MCF 10A (cell line): Measurements from ENCODE around the gene REG3A. TPM values are rescaled to one million over a fixed set of nuclear protein-coding genes. Genes with fewer than 3 reads are reported as not detected.

Experiments
- BruUV-seq: library from RNA; stranded (reverse); fragments of 400-500 nt; replicated peaks from 2 replicates; lab custom pipeline; 2021; lab: Mats Ljungman, UMichigan
- CTCF ChIA-PET: fragments of 300-600 bp; sonication (Branson Sonifier 250); formaldehyde crosslinking; extraction: SDS; loops from one replicate; lab custom pipeline; 2021; ENCODE audit warnings: antibody characterized with exemption, inconsistent platforms; lab: Yijun Ruan, JAX
- POLR2A ChIA-PET: fragments of 300-600, 350-650 bp; sonication (Branson Sonifier 250); formaldehyde crosslinking; extraction: SDS; loops from one replicate; lab custom pipeline; 2020; ENCODE audit warnings: antibody characterized with exemption, inconsistent platforms; lab: Yijun Ruan, JAX
- DNase-seq: peaks from one replicate; pipeline ENCODE4 v3.0.0-alpha.2; 2018; ENCODE audit not compliant: unreplicated experiment
- H3K27ac Mint-ChIP-seq: one replicate; pipeline ENCODE4 v1.8.0; 2022; ENCODE audit warnings: mild to moderate bottlenecking, low read depth, mixed read lengths; ENCODE audit not compliant: unreplicated experiment
- H3K27me3 Mint-ChIP-seq: one replicate; pipeline ENCODE4 v1.8.0; 2022; ENCODE audit warnings: mixed read lengths; ENCODE audit not compliant: insufficient read depth, unreplicated experiment
- H3K36me3 Mint-ChIP-seq: one replicate; pipeline ENCODE4 v1.8.0; 2022; ENCODE audit warnings: mild to moderate bottlenecking, moderate library complexity, mixed read lengths; ENCODE audit not compliant: insufficient read depth, unreplicated experiment
- H3K4me1 Mint-ChIP-seq: one replicate; pipeline ENCODE4 v1.8.0; 2022; ENCODE audit warnings: mixed read lengths; ENCODE audit not compliant: insufficient read depth, unreplicated experiment
- H3K4me3 Mint-ChIP-seq: one replicate; pipeline ENCODE4 v1.8.0; 2022; ENCODE audit warnings: mild to moderate bottlenecking, moderate library complexity, mixed read lengths; ENCODE audit not compliant: unreplicated experiment
- H3K9me3 Mint-ChIP-seq: one replicate; pipeline ENCODE4 v1.8.0; 2022; ENCODE audit warnings: mixed read lengths; ENCODE audit not compliant: unreplicated experiment
- intact Hi-C: fragments of 100-400 bp; cut with micrococcal nuclease; formaldehyde crosslinking; loops from 2 replicates; pipeline ENCODE4 v1.14.1; 2022
- total RNA-seq: library from RNA; stranded (reverse); gene quantifications from 2 replicates; pipeline ENCODE4 v1.2.3, GENCODE V29; 2022
- TF ChIP-seq, protein P1 (sequence below): fragments of 200-600 bp; IDR thresholded peaks from one replicate; pipeline ENCODE4 v1.8.0; 2022; ENCODE audit warnings: antibody characterized with exemption, mild to moderate bottlenecking; ENCODE audit not compliant: unreplicated experiment

Gene REG3A
- total RNA-seq, 1 experiment from 2014 or later, result not detected

DNA sequence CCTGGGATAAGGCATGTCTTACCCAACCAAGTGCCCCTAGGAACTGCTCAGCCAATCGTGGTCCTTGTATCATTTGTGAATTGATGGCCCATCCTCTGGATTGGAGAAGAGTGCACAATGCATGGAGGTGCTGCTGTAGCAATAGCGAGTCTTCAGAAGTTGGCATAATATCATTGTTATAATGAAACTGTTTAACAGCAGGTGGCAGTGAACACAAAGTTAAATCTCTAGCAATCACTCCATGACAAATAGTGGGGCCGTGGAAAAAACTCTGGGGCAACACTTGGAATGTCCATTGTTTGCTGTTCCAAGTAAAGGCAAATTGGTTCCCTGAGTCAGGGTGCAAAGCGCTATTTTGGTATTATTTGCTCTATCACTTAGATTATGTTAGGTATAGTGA is 27.9 kb downstream of the REG3A start:
- Mint-ChIP-seq H3K36me3 (no peaks in the 10 kb centered on the region), H3K9me3 (peaks cover 17% of the 10 kb centered on the region), H3K27me3 (no peaks in the 10 kb centered on the region), H3K4me3 (no peak overlapping the region), H3K27ac (no peak overlapping the region), H3K4me1 (no peaks in the 10 kb centered on the region)
- CTCF ChIA-PET, result no interaction called here
- TF ChIP-seq, protein P1, sequence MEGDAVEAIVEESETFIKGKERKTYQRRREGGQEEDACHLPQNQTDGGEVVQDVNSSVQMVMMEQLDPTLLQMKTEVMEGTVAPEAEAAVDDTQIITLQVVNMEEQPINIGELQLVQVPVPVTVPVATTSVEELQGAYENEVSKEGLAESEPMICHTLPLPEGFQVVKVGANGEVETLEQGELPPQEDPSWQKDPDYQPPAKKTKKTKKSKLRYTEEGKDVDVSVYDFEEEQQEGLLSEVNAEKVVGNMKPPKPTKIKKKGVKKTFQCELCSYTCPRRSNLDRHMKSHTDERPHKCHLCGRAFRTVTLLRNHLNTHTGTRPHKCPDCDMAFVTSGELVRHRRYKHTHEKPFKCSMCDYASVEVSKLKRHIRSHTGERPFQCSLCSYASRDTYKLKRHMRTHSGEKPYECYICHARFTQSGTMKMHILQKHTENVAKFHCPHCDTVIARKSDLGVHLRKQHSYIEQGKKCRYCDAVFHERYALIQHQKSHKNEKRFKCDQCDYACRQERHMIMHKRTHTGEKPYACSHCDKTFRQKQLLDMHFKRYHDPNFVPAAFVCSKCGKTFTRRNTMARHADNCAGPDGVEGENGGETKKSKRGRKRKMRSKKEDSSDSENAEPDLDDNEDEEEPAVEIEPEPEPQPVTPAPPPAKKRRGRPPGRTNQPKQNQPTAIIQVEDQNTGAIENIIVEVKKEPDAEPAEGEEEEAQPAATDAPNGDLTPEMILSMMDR, result no peak
- no peak for DNase-seq
- POLR2A ChIA-PET, result no interaction called here
- BruUV-seq, result no TSS peak
- intact Hi-C loops, result no loop called here

DNA sequence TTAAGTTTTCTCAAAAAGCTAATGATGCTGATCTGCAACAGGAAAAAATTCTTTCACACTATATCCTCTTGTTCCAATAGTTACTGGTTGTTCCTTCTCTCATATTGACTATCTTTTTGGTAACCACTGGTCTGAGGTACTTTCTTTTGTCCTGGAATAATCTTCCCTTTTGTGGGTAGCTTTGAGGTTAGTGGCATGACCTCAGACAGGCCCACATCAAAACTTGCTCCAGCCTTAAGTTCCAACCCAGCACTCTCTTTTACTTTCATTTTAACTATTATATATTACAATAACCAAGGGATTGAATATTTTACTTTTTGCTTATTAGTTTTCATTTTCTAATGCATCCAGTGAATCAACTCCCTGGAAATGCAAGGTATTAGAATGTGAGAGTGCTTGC is 29.7 kb downstream of the REG3A start:
- no peak for DNase-seq
- POLR2A ChIA-PET, result no interaction called here
- no peaks in the 10 kb centered on the region for H3K27me3 Mint-ChIP-seq
- intact Hi-C loops, result no loop called here
- H3K4me1 Mint-ChIP-seq, result no peaks in the 10 kb centered on the region
- TF ChIP-seq, protein P1, result no peak
- no peak overlapping the region for H3K27ac Mint-ChIP-seq
- no peaks in the 10 kb centered on the region for H3K36me3 Mint-ChIP-seq
- CTCF ChIA-PET, result no interaction called here
- H3K4me3 Mint-ChIP-seq, result no peak overlapping the region
- peaks cover 10% of the 10 kb centered on the region for H3K9me3 Mint-ChIP-seq
- BruUV-seq, result no TSS peak

DNA sequence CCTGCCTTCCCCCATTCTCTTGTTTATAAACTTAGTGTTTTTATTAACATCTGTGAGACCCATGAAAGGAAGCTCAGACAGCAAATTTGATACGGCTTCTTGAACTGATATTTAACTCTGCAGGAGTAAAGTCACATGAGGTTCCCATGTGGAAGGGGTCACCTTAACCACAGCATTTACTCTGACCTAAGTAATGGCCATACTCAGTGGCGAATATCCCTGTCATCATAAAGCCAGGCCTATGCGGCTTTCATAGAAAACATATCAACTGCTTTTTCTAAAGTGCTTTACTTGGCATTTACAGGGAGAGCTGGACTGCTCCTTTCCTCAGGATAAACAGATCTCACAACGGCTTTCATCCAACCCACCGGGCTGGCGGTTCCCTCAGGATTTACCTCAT is 30.3 kb downstream of the REG3A start:
- intact Hi-C loops, result no loop called here
- CTCF ChIA-PET, result no interaction called here
- no TSS peak for BruUV-seq
- Mint-ChIP-seq H3K4me1 (no peaks in the 10 kb centered on the region), H3K27ac (no peak overlapping the region), H3K36me3 (no peaks in the 10 kb centered on the region), H3K9me3 (peaks cover 16% of the 10 kb centered on the region), H3K4me3 (no peak overlapping the region), H3K27me3 (no peaks in the 10 kb centered on the region)
- DNase-seq, result no peak
- TF ChIP-seq, protein P1, result no peak
- POLR2A ChIA-PET, result no interaction called here

DNA sequence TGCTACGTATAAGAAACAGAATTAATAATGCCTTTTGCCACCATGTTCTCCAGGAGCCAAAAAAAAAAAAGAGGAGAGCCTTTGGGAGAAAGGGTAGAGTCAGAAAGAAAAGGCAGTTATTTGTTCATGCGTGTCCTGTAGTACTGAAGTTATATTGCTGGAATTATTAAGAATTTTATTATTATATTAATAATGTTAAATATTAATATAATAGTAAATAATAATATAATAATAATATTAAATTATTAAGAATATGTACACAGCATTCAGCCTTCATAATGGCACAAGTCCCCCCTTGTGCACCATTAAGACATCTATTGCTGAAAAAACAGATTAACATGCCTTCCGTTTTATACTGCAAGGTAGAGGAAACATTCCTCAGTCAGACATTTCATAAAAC is 31.1 kb downstream of the REG3A start:
- Mint-ChIP-seq H3K9me3 (peaks cover 20% of the 10 kb centered on the region), H3K27me3 (no peaks in the 10 kb centered on the region), H3K4me1 (no peaks in the 10 kb centered on the region), H3K27ac (no peak overlapping the region), H3K36me3 (no peaks in the 10 kb centered on the region), H3K4me3 (no peak overlapping the region)
- ChIA-PET CTCF (no interaction called here), POLR2A (no interaction called here)
- no peak for DNase-seq
- intact Hi-C loops, result no loop called here
- TF ChIP-seq, protein P1, result no peak
- BruUV-seq, result no TSS peak
